Mammary epithelial cell (primary cell): ENCODE measurements around the gene SLC45A3.

ENCODE experiments used
- CTCF ChIP-seq, 2 donors: IDR thresholded peaks in 1 of 2; conservative IDR thresholded peaks in 1 of 2; 2 replicates each; pipeline ENCODE4 v1.5.1; 2011 to 2012; ENCODE audit warnings: inconsistent platforms in 2 of 2, low read length in 2 of 2, mild to moderate bottlenecking in 2 of 2, control low read depth in 1 of 2, low read depth in 1 of 2; ENCODE audit not compliant: insufficient read depth in 1 of 2; ENCODE audit errors: extremely low read depth in 1 of 2
- EZH2 ChIP-seq: IDR thresholded peaks from 2 replicates; pipeline ENCODE4 v1.6.1; 2012; ENCODE audit warnings: low read length, inconsistent platforms, borderline replicate concordance

- TF ChIP-seq CTCF (conservative IDR thresholded peaks at IDR 0.05 in 1 of 2, IDR thresholded peaks at IDR 0.05 in 1 of 2; ENCODE audit: extremely low read depth in 1 of 2, insufficient read depth in 1 of 2, low read depth in 1 of 2, low read length in 2 of 2) (no peak), EZH2 (no peak)
These were observed 12.1 kb upstream of the SLC45A3 start for GRCh38 chr1:205692423-205692822.
